ENCODE data around the gene GNAL. TPM values are rescaled to one million over a fixed set of nuclear protein-coding genes. Genes with fewer than 3 reads are reported as not detected.

GNAL gene
- total RNA-seq, 1 experiment from 2014 or later, result 24.0 TPM

DNA sequence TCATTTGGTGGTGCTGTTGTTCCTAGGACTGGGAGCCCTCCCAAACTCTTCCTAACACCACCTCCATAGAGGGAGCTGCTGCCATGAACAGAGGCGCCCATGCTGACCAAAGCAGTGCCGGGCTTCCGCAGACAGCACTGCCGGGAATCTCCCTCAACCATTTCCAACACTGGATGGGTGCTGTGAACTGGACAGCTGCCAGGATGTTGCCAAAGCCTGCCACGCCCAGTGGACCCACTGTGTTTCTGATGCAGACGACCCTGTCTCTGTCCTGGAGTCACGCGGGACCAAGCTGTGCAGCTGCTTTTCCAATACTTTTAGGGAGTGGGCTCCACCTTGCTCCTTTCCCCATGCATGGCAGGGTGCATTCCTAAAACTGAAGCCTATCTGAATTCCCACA, 16.9 kb upstream of the GNAL start:
- H4K91ac ChIP-seq (ENCODE audit: insufficient read length, low read depth, low read length), result no peak overlapping the region
- no peak overlapping the region for H2BK12ac ChIP-seq (ENCODE audit: insufficient read length, low read depth, low read length)
- Mint-ChIP-seq H3K4me3 (no peak overlapping the region), H3K36me3 (ENCODE audit: insufficient read depth in 1 of 3, low read depth in 3 of 3) (no peaks in the 10 kb centered on the region), H3K27ac (no peak overlapping the region), H3K27me3 (ENCODE audit: low read depth) (peaks cover 17% of the 10 kb centered on the region), H3K9me3 (no peaks in the 10 kb centered on the region), H3K4me1 (peaks cover 22 to 25% of the 10 kb centered on the region in 2 experiments)
- H3K4ac ChIP-seq (ENCODE audit: low read depth, low read length), result no peak overlapping the region
- DNase-seq, result peak; percentile 18
- no peak overlapping the region for H3K27ac ChIP-seq (ENCODE audit: insufficient read length, low read depth, low read length)
- H4K20me1 ChIP-seq (ENCODE audit: control insufficient read depth, insufficient read depth, insufficient read length), result no peaks in the 10 kb centered on the region
- TF ChIP-seq, protein P1, sequence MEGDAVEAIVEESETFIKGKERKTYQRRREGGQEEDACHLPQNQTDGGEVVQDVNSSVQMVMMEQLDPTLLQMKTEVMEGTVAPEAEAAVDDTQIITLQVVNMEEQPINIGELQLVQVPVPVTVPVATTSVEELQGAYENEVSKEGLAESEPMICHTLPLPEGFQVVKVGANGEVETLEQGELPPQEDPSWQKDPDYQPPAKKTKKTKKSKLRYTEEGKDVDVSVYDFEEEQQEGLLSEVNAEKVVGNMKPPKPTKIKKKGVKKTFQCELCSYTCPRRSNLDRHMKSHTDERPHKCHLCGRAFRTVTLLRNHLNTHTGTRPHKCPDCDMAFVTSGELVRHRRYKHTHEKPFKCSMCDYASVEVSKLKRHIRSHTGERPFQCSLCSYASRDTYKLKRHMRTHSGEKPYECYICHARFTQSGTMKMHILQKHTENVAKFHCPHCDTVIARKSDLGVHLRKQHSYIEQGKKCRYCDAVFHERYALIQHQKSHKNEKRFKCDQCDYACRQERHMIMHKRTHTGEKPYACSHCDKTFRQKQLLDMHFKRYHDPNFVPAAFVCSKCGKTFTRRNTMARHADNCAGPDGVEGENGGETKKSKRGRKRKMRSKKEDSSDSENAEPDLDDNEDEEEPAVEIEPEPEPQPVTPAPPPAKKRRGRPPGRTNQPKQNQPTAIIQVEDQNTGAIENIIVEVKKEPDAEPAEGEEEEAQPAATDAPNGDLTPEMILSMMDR (conservative IDR thresholded peaks at IDR 0.05), result no peak
- no peak overlapping the region for H2AFZ ChIP-seq (ENCODE audit: low read length)
- no peak overlapping the region for H3K14ac ChIP-seq (ENCODE audit: insufficient read depth, low read length)
- no peak overlapping the region for H3T11ph ChIP-seq (ENCODE audit: low read length)
- H3K27me3 ChIP-seq (ENCODE audit: insufficient read depth, low read length), result no peaks in the 10 kb centered on the region
- no peak overlapping the region for H2BK20ac ChIP-seq (ENCODE audit: low read depth, low read length, poor library complexity, severe bottlenecking)
- H2BK5ac ChIP-seq (ENCODE audit: insufficient read length, low read length), result no peak overlapping the region
- no peak overlapping the region for H4K8ac ChIP-seq (replicated peaks; ENCODE audit: insufficient read length, low read depth, low read length)
- H3K18ac ChIP-seq (ENCODE audit: insufficient read length, low read depth, low read length), result no peak overlapping the region
- no peaks in the 10 kb centered on the region for H3K79me2 ChIP-seq (ENCODE audit: insufficient read depth, low read length)
- H3K23me2 ChIP-seq (ENCODE audit: insufficient read length, low read depth, low read length, poor library complexity, severe bottlenecking), result no peaks in the 10 kb centered on the region
- no peak overlapping the region for H3K56ac ChIP-seq (ENCODE audit: insufficient read length, low read depth, low read length)
- no peak overlapping the region for H3K23ac ChIP-seq (ENCODE audit: insufficient read length, low read depth, low read length)
- H4K5ac ChIP-seq (ENCODE audit: insufficient read length, low read depth, low read length), result no peak overlapping the region
- no peak overlapping the region for H2BK15ac ChIP-seq (ENCODE audit: low read depth, low read length)
- no peaks in the 10 kb centered on the region for H3K9me3 ChIP-seq (ENCODE audit: control insufficient read depth, low read depth, low read length)
- H3K4me2 ChIP-seq (ENCODE audit: insufficient read depth, insufficient read length, low read length), result no peak overlapping the region
- no peak overlapping the region for H2BK120ac ChIP-seq (ENCODE audit: low read depth, low read length, poor library complexity, severe bottlenecking)
- no peak overlapping the region for H2AK5ac ChIP-seq (ENCODE audit: insufficient read length, low read length)
- no peaks in the 10 kb centered on the region for H3K79me1 ChIP-seq (ENCODE audit: insufficient read depth, low read depth, low read length, poor library complexity, severe bottlenecking)
- WGBS (ENCODE audit: extremely low coverage, insufficient read length, low lambda C conversion rate), result no CpG with 5 or more reads among the region's 8 CpGs
- peaks cover 3% of the 10 kb centered on the region; the same call in 1 of the 2 replicates for H3K4me1 ChIP-seq (ENCODE audit: insufficient read depth, low read length)
- no peak overlapping the region for H3K9ac ChIP-seq (ENCODE audit: extremely low read depth, insufficient read length, low read length)
